Heart left ventricle (tissue), 13 donors: ENCODE results near the gene SOWAHC.
"Not testable (repeated sequence)": the region's sequence is repeated elsewhere in the genome, so short reads cannot be mapped to it uniquely, and the experiment has no call there.

Experiments used
- CTCF ChIP-seq, 12 donors: fragments of 200-600 bp; sonication (generic) in 4 of 12; IDR thresholded peaks; one replicate each; pipeline versions ENCODE4 v1.5.0 to v1.8.0; 2018 to 2022; ENCODE audit warnings: antibody characterized with exemption in 12 of 12, mild to moderate bottlenecking in 5 of 12
- POLR2A ChIP-seq, 2 donors: fragments of 450-650 bp; IDR thresholded peaks; one replicate each; pipeline ENCODE4 v1.6.1; 2017; ENCODE audit warnings: antibody characterized with exemption in 2 of 2, mild to moderate bottlenecking in 2 of 2, moderate library complexity in 2 of 2
- donor health status: ischemic (EF 13 %, LVEDD 7.1; RV severe dilation, severe dysfunction).
- donor health status: DM: no; HTN: yes; CAD: no.
- donor health status: DM: no; HTN: no; CAD: no.
- donor health status: ischemic (EF 25% LVEDD 6.9; RV normal size, moderate dysfunction).
- donor health status: ischemic (EF 25% LVEDD 5.7; RV mildly dilated, moderate dysfunction).
- donor health status: ischemic (EF 35%, LVEDD 5.7; RV mildly dilated, moderate dysfunction).
- donor health status: nonischemic (EF 11% LVEDD 7.7; RV severe dilation, severe dysfunction).
- donor health status: DM: yes; HTN: yes; CAD: no.
- donor health status: PGD.
- donor health status: ischemic (EF 29% LVEDD 5.4; RV normal size, mild dysfunction).
- donor health status: nonischemic (EF 23%, LVEDD 6.1; RV moderate dilation, normal function).

- TF ChIP-seq POLR2A, CTCF (IDR thresholded peaks at IDR 0.05): not testable (repeated sequence)
Observed at GRCh38 chr2:109628321-109628720, 14.2 kb downstream of the SOWAHC start.
